ENCODE results near the gene CDC73. TPM values are rescaled to one million over a fixed set of nuclear protein-coding genes. Genes with fewer than 3 reads are reported as not detected.

Gene CDC73
- total RNA-seq, 2 experiments from 2014 or later, result 12.9 to 50.0 TPM

DNA sequence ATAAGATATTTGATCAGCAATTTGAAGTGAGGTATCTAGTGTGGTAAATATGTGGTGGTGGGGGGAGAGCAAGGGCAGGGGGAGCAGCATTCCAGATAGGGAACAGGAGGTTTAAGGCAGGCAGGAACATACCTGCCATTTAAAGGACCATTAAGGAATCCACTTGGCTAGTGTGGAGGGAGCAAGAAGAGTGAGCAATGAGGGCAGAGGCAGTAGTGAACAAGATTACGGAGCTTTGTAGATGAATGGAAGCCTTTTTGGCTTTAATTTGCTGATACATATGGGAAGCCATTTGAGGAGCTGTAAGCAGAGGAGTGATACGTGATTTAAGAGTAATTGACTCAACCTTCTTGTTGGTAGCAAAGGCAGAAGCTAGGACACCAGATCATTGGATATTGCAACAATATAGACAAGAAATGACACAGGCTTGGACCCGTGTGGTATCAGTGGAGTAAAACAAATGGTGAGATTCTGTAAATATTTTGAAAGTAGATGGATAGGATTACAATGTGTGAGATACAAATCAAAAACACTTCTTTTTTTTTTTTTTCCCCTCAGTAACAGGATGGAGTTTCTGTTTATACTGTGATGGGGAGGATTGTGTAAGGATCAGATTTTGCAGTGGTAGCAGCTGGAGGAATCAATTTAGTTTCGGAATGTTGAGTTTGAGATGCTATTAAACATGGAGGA is 138.4 kb downstream of the CDC73 start:
- intact Hi-C loops (cut with micrococcal nuclease; ENCODE audit: unreplicated experiment), result no loop called here
- Histone ChIP-seq H3K4me1 (ENCODE audit: insufficient read depth, low read length, poor library complexity, severe bottlenecking) (no peaks in the 10 kb centered on the region), H4K20me1 (ENCODE audit: insufficient read depth, low read length) (no peaks in the 10 kb centered on the region), H3K9me3 (ENCODE audit: low read length) (no peaks in the 10 kb centered on the region), H3K4me2 (ENCODE audit: low read length) (no peak overlapping the region), H3K27ac (ENCODE audit: low read depth, low read length, poor library complexity, severe bottlenecking) (no peak overlapping the region), H3K9me2 (ENCODE audit: insufficient read depth, low read length) (no peaks in the 10 kb centered on the region), H3K79me2 (ENCODE audit: insufficient read depth, low read depth, low read length) (no peaks in the 10 kb centered on the region), H2AFZ (ENCODE audit: low read length) (no peak overlapping the region), H3K36me3 (ENCODE audit: insufficient read depth, low read length) (peaks cover 5% of the 10 kb centered on the region; the same call in 1 of the 2 replicates), H3K4me3 (ENCODE audit: low read depth, low read length, poor library complexity, severe bottlenecking) (no peak overlapping the region)
- TF ChIP-seq CTCF (conservative IDR thresholded peaks at IDR 0.05; ENCODE audit: low read length) (no peak), EZH2phosphoT487 (IDR thresholded peaks at IDR 0.05; ENCODE audit: borderline replicate concordance, low read depth, low read length) (no peak)
- no TSS peak for BruUV-seq (replicated peaks)
- CTCF ChIA-PET (ENCODE audit: unreplicated experiment), result no interaction called here
- POLR2A ChIA-PET, result interaction anchor here (0.7 kb wide), 2 partner anchors 18 to 183 kb away, joined by 3 to 4 read pairs; no protein-coding TSS in a partner anchor
- no peak for DNase-seq (ENCODE audit: low spot score)

DNA sequence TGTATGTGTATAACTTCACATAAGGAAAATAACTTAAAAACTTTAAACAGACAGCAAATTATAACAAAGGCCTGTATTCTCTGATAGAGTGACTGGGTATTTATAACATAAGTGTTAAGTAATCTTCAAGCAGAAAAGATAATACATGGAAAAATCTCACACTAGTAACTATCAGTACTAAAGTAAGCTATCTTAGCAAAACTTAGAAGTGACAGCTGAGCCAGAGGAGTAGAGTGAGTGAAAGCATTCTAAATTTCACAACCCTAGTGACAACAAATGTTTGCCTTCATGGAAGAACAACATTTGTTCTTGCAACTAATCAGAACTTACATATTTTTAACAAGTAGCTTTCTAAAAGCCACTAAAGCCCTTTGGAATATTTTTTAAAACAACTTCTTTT is 139.1 kb downstream of the CDC73 start:
- H3K9me2 ChIP-seq (ENCODE audit: insufficient read depth, low read length), result no peaks in the 10 kb centered on the region
- H3K79me2 ChIP-seq (ENCODE audit: insufficient read depth, low read depth, low read length), result no peaks in the 10 kb centered on the region
- no peak overlapping the region for H3K4me3 ChIP-seq (ENCODE audit: low read depth, low read length, poor library complexity, severe bottlenecking)
- no TSS peak for BruUV-seq (replicated peaks)
- intact Hi-C loops (cut with micrococcal nuclease; ENCODE audit: unreplicated experiment), result no loop called here
- peaks cover 5% of the 10 kb centered on the region; the same call in 1 of the 2 replicates for H3K36me3 ChIP-seq (ENCODE audit: insufficient read depth, low read length)
- CTCF ChIA-PET (ENCODE audit: unreplicated experiment), result no interaction called here
- no peak overlapping the region for H2AFZ ChIP-seq (ENCODE audit: low read length)
- TF ChIP-seq EZH2phosphoT487 (IDR thresholded peaks at IDR 0.05; ENCODE audit: borderline replicate concordance, low read depth, low read length), result no peak
- TF ChIP-seq CTCF (conservative IDR thresholded peaks at IDR 0.05; ENCODE audit: low read length), result no peak
- no peak for DNase-seq (ENCODE audit: low spot score)
- no peaks in the 10 kb centered on the region for H3K4me1 ChIP-seq (ENCODE audit: insufficient read depth, low read length, poor library complexity, severe bottlenecking)
- H3K4me2 ChIP-seq (ENCODE audit: low read length), result no peak overlapping the region
- H3K27ac ChIP-seq (ENCODE audit: low read depth, low read length, poor library complexity, severe bottlenecking), result no peak overlapping the region
- POLR2A ChIA-PET, result interaction anchor here (0.5 to 0.7 kb wide), 3 partner anchors 19 to 382 kb away, joined by 3 read pairs; no protein-coding TSS in a partner anchor
- H3K9me3 ChIP-seq (ENCODE audit: low read length), result no peaks in the 10 kb centered on the region
- no peaks in the 10 kb centered on the region for H4K20me1 ChIP-seq (ENCODE audit: insufficient read depth, low read length)

DNA sequence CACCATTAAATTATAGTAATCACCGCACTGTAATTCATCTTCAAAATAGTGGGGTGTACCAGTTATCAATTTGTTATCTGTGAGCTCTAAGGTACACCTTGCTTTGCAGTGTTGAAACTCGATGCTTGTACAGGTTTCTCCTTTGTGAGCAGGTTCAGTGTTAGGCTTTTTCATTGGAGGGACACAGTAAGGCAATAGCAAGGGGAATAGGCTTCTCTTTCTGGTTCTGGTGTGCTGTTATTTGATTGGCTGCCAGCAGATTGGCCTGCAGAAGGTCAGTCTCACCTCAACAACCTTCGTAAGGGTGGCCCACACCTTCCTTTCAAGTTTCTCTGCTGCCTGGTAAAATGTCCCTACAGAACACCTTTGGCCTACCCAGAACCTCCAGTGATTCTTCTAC is 140.8 kb downstream of the CDC73 start:
- Histone ChIP-seq H3K79me2 (ENCODE audit: insufficient read depth, low read depth, low read length) (no peaks in the 10 kb centered on the region), H3K9me2 (ENCODE audit: insufficient read depth, low read length) (no peaks in the 10 kb centered on the region), H3K4me3 (ENCODE audit: low read depth, low read length, poor library complexity, severe bottlenecking) (no peak overlapping the region), H4K20me1 (ENCODE audit: insufficient read depth, low read length) (no peaks in the 10 kb centered on the region), H3K36me3 (ENCODE audit: insufficient read depth, low read length) (peaks cover 5% of the 10 kb centered on the region; the same call in 1 of the 2 replicates), H3K4me1 (ENCODE audit: insufficient read depth, low read length, poor library complexity, severe bottlenecking) (no peaks in the 10 kb centered on the region), H3K27ac (ENCODE audit: low read depth, low read length, poor library complexity, severe bottlenecking) (no peak overlapping the region), H3K4me2 (ENCODE audit: low read length) (no peak overlapping the region), H3K9me3 (ENCODE audit: low read length) (no peaks in the 10 kb centered on the region), H2AFZ (ENCODE audit: low read length) (no peak overlapping the region)
- no peak for DNase-seq (ENCODE audit: low spot score)
- ChIA-PET POLR2A (interaction anchor here (0.6 kb wide), 1 partner anchor 758 kb away, joined by 3 read pairs; no protein-coding TSS in a partner anchor), CTCF (ENCODE audit: unreplicated experiment) (no interaction called here)
- TF ChIP-seq EZH2phosphoT487 (IDR thresholded peaks at IDR 0.05; ENCODE audit: borderline replicate concordance, low read depth, low read length) (no peak), CTCF (conservative IDR thresholded peaks at IDR 0.05; ENCODE audit: low read length) (no peak)
- intact Hi-C loops (cut with micrococcal nuclease; ENCODE audit: unreplicated experiment), result no loop called here
- no TSS peak for BruUV-seq (replicated peaks)
